Stimulated activated CD4-positive, alpha-beta T cell treated with anti-CD3 and anti-CD28 coated beads, TNF-alpha, amount 100 ng/mL, for 4 hours (primary cell): ENCODE data around the gene ECPAS.
"Not testable (repeated sequence)": the region's sequence is repeated elsewhere in the genome, so short reads cannot be mapped to it uniquely, and the experiment has no call there.

ENCODE experiments used
- DNase-seq, 3 experiments: peaks; one replicate each; pipeline ENCODE4 v3.0.0-alpha.2; 2020; ENCODE audit warnings: low read depth in 3 of 3

The ECPAS gene

DNA sequence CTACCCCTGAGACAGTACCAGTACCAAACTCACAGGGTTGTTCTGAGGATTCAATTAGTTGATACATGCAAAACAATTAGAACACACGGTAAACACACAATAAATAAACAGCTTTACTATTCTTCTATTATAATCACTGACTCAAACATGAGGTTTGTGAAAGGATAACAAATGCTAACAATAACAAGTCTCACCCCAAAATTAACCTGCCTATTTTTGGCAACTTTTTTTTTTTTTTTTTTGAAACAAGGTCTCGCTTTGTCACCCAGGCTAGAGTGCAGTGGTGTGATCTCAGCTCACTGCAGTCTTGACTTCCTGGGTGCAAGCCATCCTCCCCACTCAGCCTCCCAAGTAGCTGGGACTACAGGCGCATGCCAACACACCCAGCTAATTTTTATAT is 6.5 kb downstream of the ECPAS start:
- no peak for DNase-seq

DNA sequence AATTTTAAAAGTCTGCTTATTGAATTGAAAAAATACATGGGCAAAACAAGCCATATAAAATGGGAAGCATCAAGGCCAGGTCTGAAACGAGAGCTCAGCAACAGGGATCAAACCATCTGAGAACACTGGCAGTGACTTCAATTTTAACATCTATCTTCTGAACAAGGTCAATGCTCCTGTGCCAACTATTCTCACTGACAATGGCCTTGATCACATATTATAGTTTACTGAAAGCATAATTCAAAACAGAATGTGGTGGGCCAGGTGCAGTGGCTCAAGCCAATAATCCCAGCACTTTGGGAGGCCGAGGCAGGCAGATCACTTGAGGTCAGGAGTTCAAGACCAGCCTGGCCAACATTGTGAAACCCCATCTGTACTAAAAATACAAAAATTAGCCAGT is 9.0 kb downstream of the ECPAS start:
- DNase-seq: no peak

DNA sequence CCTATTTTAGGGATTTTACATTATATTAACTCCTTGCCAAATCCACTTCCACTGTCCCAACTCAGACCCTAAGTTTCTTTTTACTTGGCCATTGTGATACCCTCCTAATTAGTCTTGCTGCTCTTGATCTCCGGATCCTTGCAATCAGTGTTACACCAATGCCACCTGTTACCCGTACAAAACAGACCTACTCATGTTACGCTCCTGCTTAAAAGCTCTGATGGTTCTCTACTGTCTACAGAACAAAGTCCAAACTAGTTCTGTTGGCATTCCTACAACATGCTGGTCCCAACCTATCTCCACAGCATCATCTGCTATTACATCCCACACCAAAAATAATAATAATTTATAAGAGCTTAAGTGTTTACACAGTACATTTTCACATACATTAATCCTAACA is 9.8 kb downstream of the ECPAS start:
- DNase-seq: no peak

DNA sequence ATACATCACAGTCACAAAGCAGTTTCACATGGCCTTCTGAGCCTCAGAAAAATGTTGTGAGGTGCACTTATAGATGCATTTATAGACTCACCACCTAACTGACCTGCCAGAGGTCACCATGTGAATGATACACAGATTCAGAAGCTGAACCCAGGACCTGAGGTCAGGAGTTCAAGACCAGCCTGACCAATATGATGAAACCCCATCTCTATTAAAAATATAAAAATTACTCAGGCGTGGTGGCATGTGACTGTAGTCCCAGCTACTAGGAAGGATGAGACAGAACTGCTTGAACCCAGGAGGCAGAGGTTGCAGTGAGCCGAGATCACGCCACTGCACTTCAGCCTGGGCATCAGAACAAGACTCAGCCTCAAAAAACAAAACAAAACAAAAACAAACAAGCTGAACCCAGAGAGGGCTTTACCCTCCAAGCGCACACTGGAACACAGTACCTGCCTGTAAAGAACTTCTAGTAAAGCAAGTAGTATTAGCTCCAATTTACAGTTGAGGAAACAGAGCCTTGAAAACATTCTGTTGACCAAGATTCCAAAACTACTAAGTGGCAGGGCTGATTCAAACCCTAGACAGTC is 16.3 kb downstream of the ECPAS start:
- no peak for DNase-seq

DNA sequence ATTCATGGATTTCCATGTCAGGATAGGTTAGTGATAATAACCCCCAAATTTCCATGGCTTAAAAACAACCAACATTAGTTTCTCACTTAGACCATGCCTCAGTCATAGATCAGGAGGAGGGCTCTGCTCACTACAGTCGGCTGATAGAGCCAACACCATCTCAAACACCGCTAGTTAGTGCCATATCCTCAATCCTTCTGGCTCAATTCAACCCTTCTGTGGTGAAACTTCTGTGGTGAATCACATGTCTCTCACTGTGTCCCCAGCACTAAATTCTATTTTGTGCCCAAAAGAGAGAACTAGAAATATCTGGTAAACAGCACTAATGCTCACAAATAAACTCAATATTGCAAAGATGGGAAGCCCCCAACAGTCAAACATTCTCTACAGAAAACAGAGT is 21.1 kb downstream of the ECPAS start:
- no peak for DNase-seq

DNA sequence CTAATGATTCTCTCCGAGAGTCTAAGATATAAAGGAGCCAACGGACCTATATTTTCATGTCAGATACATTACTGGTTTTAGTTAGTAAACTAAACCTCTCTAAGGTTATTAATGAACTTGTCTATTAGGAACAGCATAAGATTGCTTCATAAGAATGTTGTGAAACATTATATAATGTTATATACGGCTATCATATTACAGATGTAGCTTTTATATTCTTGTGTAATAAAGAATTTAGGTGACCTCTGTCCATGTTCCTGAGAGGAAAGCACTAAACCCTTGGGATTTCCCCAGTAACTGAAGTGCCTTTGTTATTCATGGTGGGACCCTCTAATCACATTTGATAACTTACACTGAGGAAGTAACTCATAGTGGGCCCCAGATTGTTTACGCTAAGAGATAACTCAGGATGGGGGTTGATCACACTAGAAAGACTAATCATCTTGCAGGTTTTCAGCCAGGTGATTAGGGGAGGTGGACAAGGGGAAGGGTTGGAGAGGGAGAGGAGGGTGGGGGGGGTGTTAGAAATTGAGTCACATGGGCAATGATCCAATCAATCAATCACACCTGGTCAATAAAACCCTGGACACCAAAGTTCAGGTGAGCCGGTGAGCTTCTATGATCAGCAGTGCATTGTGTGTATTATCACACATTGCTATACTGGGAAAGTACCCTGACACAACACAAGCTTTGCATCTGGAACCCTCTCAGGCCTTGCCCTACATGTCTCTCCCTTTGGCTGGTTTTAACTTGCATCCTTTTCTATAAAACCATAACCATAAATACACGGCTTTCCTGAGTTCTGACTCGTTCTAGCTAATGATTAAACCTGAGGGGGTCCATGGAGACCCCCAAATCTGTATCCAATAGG is 25.8 kb downstream of the ECPAS start:
- DNase-seq: no peak

DNA sequence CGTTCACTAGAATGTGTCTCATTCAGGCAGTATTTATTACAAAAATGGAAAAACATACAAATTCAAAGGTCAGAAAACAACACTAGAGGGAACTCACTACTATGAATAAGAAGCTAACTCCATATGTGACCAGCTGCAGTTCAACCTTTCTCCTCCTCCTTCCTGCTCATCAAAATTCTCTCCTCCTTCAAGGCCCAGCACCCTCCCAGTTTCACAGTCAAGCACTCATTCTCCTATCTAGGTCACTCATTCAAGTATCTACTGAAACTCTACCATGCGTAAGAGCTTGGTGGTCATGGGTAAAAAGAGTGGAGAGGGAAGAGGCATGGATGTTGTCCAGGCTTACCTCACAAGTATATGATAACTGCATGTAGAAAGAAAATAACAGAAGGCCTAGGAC is 27.7 kb downstream of the ECPAS start:
- DNase-seq: no peak

DNA sequence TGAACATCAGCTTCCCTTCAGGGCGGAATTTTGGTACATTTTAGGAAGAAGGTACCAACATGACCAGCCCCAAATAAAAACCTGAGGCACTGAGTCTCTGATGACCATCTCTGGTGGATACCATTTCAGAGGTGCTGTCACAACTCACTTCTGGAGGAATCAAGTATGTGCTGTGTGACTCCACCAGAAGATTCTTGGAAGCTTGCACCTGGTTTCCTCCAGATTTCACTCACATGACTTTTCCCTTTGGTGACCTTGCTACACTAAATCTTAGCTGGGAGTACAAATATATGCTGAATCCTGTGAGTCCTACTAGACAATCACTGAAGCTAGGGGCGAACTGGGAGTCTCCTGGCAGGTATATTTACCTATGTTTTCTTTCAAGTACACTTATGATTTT is 28.5 kb downstream of the ECPAS start:
- DNase-seq: no peak

DNA sequence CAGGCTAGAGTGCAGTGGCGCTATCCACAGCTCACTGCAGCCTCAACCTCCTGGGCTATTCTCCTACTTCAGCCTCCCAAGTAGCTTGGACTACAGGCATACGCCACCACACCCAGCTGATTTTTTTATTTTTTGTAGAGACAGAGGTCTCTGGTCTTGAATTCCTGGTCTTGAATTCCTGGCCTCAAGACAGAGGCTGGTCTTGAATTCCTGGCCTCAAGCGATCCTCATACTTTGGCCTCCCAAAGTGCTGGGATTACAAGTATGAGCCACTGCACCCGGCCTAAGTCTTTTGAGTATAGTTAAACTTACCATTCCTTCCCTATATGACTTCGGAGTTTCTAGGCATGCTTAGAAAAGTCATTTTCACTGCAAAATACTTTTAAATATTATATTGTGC is 29.4 kb downstream of the ECPAS start:
- no peak for DNase-seq

DNA sequence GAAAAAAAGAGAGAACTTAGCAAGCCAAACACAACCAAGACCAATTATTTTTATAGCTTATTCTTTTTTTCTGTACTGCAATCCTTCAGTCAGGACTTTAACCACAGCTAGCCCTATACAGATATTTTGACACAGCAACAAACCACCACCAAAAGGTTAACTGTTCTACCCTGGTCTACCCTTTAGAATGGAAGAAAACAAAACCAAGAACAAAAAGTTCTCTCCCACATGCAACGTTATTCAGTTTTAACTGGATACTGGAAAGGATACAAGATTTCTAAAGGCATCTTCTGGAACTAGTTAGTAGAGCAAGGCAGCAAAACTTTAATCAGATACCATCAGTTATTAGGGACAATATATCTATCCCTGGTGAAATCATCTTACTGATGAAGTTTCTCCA is 32.6 kb downstream of the ECPAS start:
- DNase-seq: no peak

DNA sequence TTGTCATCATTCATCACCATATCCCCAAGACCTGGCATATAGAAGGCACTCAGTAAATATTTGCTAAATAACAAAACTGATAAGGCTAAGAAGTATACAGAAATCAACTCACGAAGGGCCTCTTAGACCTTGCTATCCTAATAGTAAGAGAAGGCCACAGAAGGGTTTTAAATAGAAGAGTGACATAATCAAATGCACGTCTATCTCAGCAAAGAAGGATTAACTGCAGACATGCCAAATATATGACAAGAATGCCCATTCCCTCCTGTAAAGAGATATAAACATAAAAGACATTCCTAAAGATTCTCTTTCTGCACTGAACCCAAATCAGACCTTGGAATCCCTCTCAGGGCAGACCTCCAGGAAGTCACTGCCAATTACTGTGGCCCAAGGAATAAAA is 34.1 kb downstream of the ECPAS start:
- no peak for DNase-seq

DNA sequence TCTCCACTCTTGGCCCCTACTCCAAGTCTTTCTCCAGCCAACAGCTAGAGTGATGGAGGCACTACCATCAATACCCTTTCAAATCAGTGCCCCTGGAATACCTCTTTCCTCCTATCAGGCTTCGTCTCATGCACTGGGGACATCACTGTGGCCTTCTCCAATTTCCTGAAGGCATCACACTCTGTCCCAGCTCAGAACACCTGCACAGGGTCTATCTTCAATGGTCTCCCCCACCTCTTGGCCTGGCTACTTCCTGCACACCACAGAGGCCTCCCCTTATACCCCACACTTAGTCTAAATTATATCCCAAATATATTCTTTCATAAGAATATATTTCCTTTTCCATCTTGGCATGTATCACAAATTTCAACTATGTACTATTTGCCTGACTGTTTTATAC is 34.5 kb downstream of the ECPAS start:
- no peak for DNase-seq

DNA sequence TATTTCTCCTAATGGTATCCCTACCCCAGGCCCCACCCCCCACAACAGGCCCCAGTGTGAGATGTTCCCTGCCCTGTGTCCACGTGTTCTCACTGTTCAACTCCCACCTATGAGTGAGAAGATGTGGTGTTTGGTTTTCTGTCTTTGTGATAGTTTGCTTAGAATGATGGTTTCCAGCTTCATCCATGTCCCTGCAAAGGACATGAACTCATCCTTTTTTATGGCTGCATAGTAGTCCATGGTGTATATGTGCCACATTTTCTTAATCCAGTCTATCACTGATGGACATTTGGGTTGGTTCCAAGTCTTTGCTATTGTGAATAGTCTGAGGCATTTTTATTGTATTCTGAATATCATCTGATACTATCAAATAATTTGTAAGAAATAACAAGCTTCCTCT is 38.4 kb downstream of the ECPAS start:
- not testable (repeated sequence) for DNase-seq

DNA sequence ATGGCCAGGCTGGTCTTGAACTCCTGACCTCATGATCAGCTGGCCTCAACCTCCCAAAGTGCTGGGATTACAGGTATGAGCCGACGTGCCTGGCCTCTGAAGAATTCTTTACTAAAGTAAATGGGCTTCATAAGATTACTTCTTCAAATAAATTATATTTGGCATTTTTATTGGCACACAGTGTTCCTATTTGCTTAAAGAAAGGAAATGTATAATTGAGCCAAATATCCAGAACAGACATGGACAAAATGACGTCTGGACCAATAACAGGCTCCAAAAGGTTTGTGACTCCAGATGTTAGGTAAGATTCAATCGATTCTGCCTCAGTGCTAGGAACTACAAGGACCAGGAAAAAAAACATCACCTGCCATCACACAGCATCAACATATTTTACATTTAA is 40.7 kb downstream of the ECPAS start:
- DNase-seq: no peak

DNA sequence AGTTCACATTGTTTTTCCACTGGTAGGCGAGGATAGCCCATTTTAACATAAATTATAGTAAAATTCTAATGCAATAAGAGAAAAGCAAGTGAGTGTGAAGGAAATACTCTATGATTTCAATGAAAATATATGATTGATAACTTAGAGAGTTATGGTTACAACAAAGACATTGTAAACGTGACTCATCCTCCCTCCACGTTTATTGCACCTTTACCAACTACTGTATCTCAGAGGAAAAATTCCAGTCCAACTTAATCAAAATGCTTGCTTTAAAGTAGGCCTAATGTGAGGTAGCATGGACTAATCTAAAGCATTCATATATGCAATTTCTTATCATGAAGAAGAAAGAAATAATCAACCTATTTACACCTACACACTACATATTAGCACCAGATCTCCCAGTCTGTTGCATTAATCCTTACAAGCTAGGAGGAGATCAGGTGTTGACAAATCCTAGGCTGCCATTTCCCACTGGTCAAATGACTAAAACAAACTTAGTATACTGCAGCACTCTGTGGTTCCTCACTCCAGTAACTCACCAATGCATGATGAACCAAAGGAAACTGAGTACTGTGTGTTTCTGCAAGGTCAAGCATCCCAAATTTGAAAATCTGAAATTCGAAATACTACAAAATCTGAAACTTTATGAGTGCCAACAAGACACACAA is 41.7 kb downstream of the ECPAS start:
- no peak for DNase-seq

DNA sequence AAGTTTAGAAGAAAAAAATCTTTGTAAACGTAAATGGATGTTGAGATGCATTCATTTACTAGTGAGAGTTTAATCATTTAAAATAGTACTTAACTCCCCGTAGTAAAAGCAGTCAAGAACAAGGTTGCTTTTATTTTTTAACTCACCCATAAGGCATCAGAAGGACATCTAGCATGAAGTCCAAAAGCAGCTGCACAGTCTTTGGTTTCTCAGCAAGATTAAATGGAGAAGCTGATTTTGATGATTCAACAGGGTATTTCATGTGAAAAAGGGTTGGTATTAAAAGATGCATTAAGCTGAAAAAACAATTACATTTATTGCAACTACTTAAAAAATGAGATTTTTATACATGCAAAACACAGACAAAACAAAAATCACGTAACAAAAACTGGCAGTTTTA is 44.0 kb downstream of the ECPAS start:
- DNase-seq: no peak

DNA sequence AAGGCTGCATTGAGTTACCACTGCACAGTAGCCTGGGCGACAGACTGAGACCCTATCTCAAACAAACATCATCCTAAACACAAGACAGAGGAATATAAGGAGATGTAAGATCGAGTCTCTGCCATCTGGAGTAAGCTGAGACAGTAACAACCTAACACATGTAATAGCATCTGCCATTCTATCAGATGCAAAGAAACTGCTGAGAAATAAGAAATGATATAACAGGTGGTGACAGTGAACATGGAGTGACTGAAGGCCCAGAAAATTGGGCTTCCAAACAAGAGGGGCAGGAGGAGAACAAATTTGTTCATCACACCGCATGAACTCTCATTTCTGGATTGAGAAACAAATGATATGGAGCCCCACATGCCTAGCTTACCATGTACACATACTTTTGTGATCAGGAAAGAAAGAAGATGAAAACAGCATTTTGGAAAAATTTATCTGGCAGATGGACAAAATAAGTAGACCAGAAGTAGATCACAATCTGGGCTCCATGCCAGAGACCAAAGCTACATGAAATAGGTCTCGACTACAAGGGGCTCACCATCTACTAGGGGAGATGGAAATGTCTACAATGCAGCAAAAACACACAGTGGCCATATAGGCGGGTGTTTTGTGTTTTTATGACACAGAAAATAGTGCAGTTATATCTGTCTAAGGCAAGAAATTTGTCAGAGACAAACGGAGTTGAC is 45.5 kb downstream of the ECPAS start:
- DNase-seq: no peak

DNA sequence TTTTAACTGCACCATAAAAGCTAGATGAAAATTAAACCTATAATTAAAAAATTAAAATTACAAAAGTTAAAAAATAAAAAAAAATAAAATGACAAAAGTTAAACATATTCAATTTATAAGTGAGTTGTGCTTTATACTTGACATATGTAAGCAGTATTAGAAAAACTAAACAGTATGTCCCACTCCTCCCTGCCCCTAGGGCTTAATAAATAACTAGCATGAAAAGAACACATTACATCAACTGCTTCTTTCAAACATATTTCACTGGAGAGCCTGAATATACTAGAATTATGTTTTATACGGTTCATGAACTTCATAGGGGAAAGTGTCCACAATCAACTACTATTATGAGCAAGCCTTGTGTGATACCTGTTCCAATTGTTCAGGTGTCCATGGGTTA is 47.6 kb downstream of the ECPAS start:
- DNase-seq: no peak

DNA sequence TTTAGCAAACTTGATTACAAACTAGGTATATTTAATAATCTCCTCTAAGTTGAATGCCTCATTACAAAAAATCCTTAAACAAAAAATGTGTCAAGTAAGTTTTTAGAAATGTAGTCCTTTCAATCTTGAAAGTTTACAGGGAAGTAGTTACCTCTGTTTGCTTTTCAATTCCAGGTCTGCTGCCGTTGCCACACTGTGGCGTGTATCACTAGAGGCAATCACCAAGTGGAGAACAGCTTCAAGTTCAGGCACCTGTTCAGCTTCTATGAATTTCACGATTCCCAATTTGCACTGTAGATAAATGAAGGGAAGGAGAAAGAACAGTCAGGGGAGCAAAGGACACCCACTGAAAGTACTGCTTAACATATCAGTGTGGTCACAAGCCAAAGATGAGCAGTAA is 51.1 kb downstream of the ECPAS start:
- no peak for DNase-seq

DNA sequence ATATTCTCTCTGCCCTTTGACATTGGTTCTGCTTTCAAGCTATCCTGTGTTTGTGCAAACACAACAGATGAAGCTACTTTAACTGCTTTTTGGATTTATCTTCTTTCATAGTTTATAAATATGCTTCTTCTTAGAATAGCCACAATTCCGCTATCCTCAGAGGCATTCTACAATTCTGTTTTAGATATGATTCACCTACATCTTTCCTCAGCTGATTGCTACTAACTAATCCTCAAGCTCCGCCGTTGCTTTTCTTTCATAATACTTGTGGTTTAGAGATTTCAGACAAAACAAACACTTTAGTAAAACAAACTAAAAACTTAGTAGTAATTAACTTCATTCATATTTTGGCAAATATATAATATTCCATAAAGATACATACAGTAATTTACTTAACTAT is 52.5 kb downstream of the ECPAS start:
- DNase-seq: no peak

DNA sequence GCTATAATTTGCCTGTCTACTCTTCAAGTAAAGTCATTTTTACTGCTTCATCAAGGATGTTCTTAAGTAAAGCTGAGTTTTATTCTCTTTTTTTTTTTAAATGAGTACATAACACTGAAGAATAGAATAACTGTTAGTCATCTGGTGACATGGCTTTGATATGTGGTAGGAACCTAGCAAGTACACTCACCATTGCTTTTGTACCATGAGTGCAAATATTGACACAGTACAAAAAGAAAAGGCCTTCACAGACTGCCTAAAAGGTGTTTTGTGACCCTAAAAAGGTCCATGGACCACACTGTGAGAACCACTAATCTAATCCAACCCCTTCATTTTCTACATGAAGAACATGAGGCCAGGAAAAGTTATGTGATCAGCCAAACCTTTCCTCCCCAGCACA is 55.0 kb downstream of the ECPAS start:
- no peak for DNase-seq

DNA sequence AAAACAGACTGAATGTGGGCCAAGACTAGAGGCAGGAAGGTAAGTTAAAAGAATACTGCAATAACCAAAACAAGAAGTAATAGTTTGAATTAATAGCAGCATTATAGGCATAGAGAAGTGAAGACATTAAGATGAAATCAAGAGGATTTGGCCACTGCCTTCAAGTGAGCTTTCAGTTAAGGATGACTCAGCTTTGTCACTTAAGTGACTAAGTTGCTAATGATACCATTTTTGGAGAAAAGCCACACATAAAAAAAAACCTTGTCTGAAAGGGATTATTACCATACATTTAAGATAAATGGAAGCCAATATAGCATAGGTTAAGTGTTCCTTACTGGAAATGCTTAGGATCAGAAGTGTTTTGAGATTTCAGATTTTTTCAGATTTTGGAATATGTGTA is 57.0 kb downstream of the ECPAS start:
- no peak for DNase-seq

DNA sequence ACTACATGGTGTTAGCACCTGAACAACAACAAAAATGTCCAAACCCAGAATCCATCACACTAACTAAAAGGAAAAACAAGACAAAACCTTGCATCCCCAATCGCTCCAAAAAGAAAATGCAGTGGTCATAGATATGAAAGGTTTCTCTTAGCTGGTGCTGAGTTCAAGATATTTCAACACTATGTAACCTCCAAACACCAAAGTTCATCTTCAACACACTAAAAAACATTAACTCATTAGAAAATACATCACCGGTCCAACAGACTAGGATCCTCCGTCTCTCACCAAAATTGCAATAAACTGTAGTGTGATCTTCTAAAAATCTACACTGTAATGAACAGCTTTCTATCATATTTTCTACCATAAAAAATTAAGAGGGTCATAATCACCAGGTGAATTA is 60.8 kb downstream of the ECPAS start:
- no peak for DNase-seq
